H7 (cell line): Measurements from ENCODE around the gene MMEL1. TPM values are rescaled to one million over a fixed set of nuclear protein-coding genes. Genes with fewer than 3 reads are reported as not detected.
"Not testable (repeated sequence)": the region's sequence is repeated elsewhere in the genome, so short reads cannot be mapped to it uniquely, and the experiment has no call there.

Experiments
- DNase-seq: peaks from one replicate; pipeline ENCODE4 v3.0.0; 2012
- H3K27me3 ChIP-seq: 2 replicates; pipeline ENCODE4 v1.6.0; 2011; ENCODE audit warnings: mild to moderate bottlenecking, low read length; ENCODE audit not compliant: control insufficient read depth, insufficient read depth
- H3K36me3 ChIP-seq: replicated peaks from 2 replicates; pipeline ENCODE4 v1.5.1; 2011; ENCODE audit warnings: low read length; ENCODE audit not compliant: control insufficient read depth, insufficient read depth
- H3K4me3 ChIP-seq: 2 replicates; pipeline ENCODE4 v1.5.1; 2011; ENCODE audit warnings: low read depth, mild to moderate bottlenecking, control low read depth, low read length, moderate library complexity; ENCODE audit not compliant: insufficient read depth
- total RNA-seq: library from RNA; depleted of rRNA; stranded (reverse); fragments of >200 nt; shearing (Covaris generic); gene quantifications from 2 replicates; pipeline ENCODE4 v1.2.3, GENCODE V29; 2014

The MMEL1 gene
- total RNA-seq, 1 experiment from 2014 or later = 1.3 TPM

- DNase-seq = no peak
- Histone ChIP-seq H3K27me3 (no peaks in the 10 kb centered on the region), H3K4me3 (no peak overlapping the region), H3K36me3 (no peaks in the 10 kb centered on the region)
Observed at GRCh38 chr1:2552189-2552588, 80.6 kb downstream of the MMEL1 start.

- DNase-seq, H3K27me3 ChIP-seq, H3K36me3 ChIP-seq, H3K4me3 ChIP-seq: not testable (repeated sequence)
Observed at GRCh38 chr1:2551544-2551943, 81.3 kb downstream of the MMEL1 start.

DNA sequence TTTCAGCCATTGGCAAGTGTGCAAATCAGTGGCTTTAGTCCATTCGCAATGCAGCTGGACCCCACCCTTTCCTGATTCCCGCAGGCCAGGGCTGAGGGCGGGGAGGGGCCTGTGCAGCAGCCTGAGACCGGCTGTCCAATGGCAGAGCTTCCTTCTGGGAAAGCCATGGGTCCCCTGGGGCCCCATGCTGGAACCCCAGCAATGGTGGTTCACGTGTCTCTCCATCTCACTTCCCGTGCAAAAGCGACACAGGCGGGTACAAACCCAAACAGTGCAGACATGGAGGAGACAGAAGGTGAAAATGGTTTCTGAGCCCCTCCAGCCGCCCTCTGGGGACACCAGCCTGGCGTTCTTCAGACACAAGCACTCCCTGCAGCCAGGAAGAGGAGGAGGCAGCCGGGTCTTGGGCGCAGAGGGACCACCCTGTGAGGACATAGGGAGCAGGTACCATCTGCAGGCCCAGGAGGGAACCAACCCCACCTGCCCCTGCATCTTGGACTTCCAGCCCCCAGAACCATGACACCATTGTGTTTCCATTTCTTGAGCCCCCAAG is 82.4 kb downstream of the MMEL1 start:
- not testable (repeated sequence) for H3K27me3 ChIP-seq, H3K36me3 ChIP-seq, DNase-seq, H3K4me3 ChIP-seq

GRCh38 chr1:2549367-2550029 is 83.3 kb downstream of the MMEL1 start:
- not testable (repeated sequence) for H3K27me3 ChIP-seq, H3K36me3 ChIP-seq, H3K4me3 ChIP-seq, DNase-seq

DNA sequence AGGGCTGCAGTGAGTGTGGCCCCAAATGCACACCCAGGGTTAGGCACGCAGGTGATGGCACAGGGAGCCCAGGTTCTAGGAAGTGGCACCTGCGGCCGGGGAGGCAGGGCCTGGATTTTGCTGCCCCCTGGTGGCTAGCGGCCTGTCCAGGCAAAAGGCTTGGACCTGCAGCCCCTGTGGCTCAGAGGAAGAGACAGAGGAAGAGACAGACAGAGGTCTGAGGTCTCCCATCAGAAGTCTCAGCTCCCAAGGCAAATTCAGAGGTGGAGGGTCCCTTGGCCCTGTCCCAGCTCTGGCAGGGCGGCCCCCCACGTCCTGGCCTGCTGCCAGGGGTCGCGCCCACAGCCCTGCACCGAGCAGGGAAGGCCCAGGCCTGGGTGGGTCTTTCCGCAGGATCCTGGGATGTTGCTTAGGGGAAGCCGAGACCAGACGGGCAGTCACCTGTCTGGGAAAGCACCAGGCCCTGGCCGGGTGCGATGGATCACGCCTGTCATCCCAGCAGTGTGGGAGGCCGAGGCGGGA is 84.7 kb downstream of the MMEL1 start:
- peaks cover 1% of the 10 kb centered on the region; the same call in 1 of the 2 replicates for H3K27me3 ChIP-seq
- peak; percentile 97 for DNase-seq
- H3K4me3 ChIP-seq = peak overlapping the region; percentile 84
- H3K36me3 ChIP-seq = no peaks in the 10 kb centered on the region

- Histone ChIP-seq H3K36me3 (no peaks in the 10 kb centered on the region), H3K27me3 (peaks cover 3% of the 10 kb centered on the region), H3K4me3 (peak overlapping the region; percentile 84)
- peak; percentile 87 for DNase-seq
Observed at GRCh38 chr1:2547210-2548067, 85.4 kb downstream of the MMEL1 start.

DNA sequence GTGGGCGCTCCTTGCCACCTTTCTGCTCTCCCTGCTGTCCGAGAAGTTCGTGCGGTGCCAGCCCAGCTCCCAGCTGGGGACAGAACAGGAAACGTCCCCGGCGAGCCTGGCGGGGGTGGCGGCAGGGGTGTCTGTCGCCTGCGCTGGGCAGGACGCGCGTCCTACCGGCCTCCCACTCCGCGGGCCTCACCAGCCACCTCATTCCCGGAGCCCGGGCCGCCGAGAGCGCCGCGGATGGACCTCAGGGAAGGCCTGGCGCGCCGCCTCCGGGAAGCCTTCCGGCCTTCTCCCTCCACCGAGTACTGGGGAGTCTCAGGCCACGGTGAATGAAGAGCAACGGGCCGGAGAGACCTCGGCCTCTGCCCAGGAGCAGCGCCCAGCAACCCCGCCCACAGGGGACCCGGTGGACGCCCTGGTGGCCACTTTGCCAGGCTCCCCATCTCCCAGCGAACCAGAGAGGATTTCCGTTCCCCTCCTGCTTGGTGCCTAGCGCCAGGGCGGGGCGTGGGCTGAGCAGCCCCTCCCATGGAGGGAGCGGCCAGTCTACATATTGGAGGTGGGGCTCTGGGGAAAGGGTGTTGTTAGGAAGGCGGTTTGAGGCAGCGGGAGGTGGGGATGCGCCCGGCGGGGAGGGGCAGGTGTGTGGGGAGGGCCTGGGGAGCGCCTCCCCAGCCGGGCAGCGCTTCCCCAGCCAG is 86.2 kb downstream of the MMEL1 start:
- peak; percentile 98 for DNase-seq
- peak overlapping the region; percentile 84 for H3K4me3 ChIP-seq

DNA sequence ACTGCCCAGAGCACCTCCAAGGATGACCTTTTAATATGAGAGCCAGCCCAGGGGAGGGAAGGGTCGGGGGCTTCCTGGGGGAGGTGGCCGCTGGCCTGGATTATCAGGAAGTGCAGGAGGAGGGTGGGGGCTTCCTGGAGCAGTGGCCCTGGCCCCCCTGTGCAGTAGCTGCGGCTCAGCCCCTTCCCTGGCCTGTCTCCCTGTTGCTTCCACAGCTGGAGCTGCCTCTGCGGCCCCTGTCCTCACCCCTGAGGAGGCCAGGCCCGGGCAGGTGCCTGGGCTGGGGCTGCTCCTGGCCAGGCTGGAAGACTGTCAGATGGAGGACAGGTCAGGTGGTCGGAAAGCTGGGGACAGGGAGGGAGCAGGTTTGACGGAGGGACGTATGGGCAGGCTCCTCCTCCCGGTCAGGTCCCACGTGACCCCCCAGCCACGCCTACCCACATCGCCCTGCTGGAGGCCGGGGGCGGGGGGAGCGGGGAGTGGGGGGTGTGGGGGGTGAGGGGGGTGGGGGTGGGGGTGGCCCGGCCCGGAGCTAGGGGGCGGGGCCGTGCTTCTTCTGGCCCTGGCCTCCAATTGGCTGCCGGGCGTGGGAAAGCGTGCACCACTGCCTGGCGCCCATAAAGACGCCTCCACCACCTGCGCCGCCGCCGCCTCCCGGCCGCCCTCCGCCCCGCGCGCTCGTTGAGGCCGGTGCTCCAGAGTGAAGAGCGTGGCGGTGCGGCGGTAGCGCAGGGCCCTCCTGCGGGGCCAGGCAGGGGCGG is 86.9 kb downstream of the MMEL1 start:
- peak overlapping the region; percentile 84 for H3K4me3 ChIP-seq

More for the DNA sequence above, 86.2 kb downstream of the MMEL1 start:
- Histone ChIP-seq H3K27me3 (peaks cover 3% of the 10 kb centered on the region), H3K36me3 (no peaks in the 10 kb centered on the region)

GRCh38 chr1:2544875-2545640 is 87.8 kb downstream of the MMEL1 start:
- DNase-seq = peak; percentile 78
- Histone ChIP-seq H3K27me3 (peaks cover 13% of the 10 kb centered on the region), H3K36me3 (no peaks in the 10 kb centered on the region), H3K4me3 (no peak overlapping the region)

More for the DNA sequence above, 86.9 kb downstream of the MMEL1 start:
- peak; percentile 100 for DNase-seq
- H3K27me3 ChIP-seq = peaks cover 8% of the 10 kb centered on the region
- H3K36me3 ChIP-seq = no peaks in the 10 kb centered on the region

DNA sequence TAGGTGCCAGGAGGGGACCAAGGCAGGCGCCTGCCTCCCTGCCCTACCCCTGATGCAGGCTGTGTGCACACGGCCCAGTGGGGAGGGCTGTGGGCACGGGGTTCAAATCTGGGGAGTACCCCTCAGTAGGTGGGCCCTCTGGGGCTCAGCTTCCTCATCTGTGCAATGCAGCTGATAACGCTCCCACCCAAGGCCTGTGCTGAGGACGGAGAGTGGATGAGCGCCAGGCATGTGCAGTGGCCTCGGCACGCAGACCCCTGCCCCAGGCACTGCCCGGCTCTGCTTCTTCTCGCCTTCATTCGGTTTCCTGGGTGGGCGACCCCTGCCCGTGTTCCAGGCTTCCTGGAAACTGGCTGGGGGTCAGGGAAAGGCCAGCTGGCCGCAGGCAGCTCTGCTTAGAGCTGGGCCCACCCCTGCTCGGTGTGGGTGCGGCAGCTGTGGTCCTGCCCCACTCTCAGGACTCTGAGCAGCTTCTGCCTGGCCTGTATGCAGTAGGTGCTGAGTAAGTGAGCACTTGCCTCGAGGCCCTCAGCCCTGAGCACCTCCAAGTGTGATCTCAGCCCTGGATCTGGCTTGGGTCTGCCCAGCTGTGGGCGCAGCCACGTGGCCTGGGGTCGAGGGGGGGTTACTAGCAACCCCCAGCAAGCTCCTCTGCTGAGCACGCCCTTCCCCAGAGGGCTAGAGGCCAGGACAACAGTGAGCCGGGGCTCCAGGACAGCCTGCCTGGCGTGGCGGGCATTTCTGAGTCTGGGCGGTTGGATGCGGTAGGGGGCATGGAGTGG is 88.5 kb downstream of the MMEL1 start:
- DNase-seq = no peak
- Histone ChIP-seq H3K4me3 (no peak overlapping the region), H3K36me3 (no peaks in the 10 kb centered on the region)

DNA sequence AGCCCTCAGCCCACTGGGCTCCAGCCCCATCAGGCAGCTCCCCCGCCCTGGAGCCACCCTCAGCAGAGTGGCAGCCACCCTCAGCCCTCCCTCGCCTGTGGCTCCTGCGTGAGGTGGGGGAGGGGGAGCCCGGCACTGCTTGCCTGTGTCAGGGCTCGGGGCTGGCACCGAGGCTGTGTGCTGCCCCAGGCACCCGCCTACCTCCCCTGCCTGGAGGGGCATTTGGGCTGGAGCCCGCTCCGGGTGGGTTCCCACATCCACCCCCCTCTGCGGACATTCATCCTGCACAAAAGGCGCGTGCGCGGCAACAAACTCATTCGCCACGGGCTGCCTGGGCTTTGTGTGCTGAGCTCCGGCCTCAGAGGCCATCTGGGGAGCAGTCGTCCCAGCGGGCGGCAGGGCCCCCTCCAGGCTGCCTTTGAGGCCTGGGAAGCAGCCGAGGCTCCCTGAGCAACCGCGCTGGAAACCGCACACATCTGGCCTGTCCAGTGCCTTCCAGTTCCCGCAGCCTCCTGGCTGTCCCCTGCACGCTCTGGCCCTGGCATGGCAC is 89.2 kb downstream of the MMEL1 start:
- H3K27me3 ChIP-seq = peaks cover 15% of the 10 kb centered on the region
- DNase-seq = peak; percentile 79
- H3K36me3 ChIP-seq = no peaks in the 10 kb centered on the region
- H3K4me3 ChIP-seq = no peak overlapping the region

More for the DNA sequence above, 88.5 kb downstream of the MMEL1 start:
- H3K27me3 ChIP-seq = peaks cover 15% of the 10 kb centered on the region

DNA sequence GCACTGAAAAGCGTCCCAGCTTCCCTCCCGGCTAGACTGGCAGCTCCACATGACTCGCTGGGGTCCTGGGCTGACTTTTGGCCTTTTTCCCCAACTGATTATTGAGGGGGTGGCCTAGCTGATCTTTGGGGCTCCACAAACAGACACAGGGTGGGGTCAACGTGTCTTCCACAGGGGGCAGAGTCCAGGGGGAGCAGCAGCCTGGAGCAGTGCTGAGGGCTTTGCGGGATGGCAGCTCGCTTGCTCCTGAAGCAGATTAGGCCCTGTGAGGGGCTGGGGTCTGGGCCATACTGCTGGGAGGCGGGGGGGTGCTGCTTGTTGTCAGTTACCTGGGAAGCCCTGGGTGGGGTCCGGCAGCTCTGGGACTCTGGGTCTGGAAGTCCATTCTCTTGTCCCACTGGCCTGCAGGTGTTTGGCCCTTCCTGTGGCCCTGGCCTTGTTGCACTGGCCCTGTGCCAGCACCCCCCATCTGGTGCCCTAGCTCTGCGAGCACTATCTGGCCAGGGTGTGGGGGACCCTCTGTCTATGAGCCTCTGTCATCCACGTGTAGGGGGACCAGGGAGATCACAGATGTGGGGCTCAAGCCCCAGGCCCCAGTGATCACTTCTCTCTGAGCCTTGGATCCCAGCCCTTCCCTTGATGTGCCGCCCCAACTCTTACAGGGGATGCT is 90.4 kb downstream of the MMEL1 start:
- no peak for DNase-seq
- H3K4me3 ChIP-seq = no peak overlapping the region
- peaks cover 15% of the 10 kb centered on the region for H3K27me3 ChIP-seq
- H3K36me3 ChIP-seq = no peaks in the 10 kb centered on the region
